ENCODE data around the gene DENND1A. TPM values are rescaled to one million over a fixed set of nuclear protein-coding genes. Genes with fewer than 3 reads are reported as not detected.

Gene DENND1A
- total and polyA plus RNA-seq, 12 donors = 7.3 to 36.7 (median 19.6) TPM

GRCh38 chr9:123536455-123536868 lies 393.5 kb downstream of the DENND1A start:
- Histone ChIP-seq H3K9me3 (replicated peaks in 1 of 3) (no peaks in the 10 kb centered on the region), H3K27ac (no peak overlapping the region), H3K36me3 (replicated peaks in 1 of 2) (no peaks in the 10 kb centered on the region), H3K4me3 (no peak overlapping the region), H3K4me1 (replicated peaks in 1 of 2) (no peaks in the 10 kb centered on the region), H3K27me3 (no peaks in the 10 kb centered on the region)
- WGBS, 4 donors = 89 to 96% (median 91%) methylated on average over 6 of the region's 6 CpGs
- no peak for DNase-seq
- TF ChIP-seq POLR2A (IDR thresholded peaks at IDR 0.05) (no peak), CTCF (IDR thresholded peaks at IDR 0.05) (no peak)
- intact Hi-C loops (cut with DNase I) = no loop called here

GRCh38 chr9:123534336-123534735 lies 395.6 kb downstream of the DENND1A start:
- no peaks in the 10 kb centered on the region for H3K4me1 ChIP-seq (replicated peaks in 1 of 2)
- intact Hi-C loops (cut with DNase I) = no loop called here
- DNase-seq = no peak
- WGBS, 4 donors = 92 to 94% (median 93%) methylated on average over 2 of the region's 2 CpGs
- no peak overlapping the region for H3K4me3 ChIP-seq
- H3K36me3 ChIP-seq (replicated peaks in 1 of 2) = no peaks in the 10 kb centered on the region
- TF ChIP-seq CTCF (IDR thresholded peaks at IDR 0.05) (no peak), POLR2A (IDR thresholded peaks at IDR 0.05) (no peak)
- H3K27me3 ChIP-seq = no peaks in the 10 kb centered on the region
- H3K27ac ChIP-seq = no peak overlapping the region
- peaks cover 0 to 12% (median 0%) of the 10 kb centered on the region in 3 donors for H3K9me3 ChIP-seq (replicated peaks in 1 of 3)

GRCh38 chr9:123530244-123530643 lies 399.7 kb downstream of the DENND1A start:
- H3K27ac ChIP-seq = no peak overlapping the region
- WGBS, 4 donors = 74 to 84% (median 82%) methylated on average over 4 of the region's 4 CpGs
- no peak for DNase-seq
- H3K4me1 ChIP-seq (replicated peaks in 1 of 2) = no peaks in the 10 kb centered on the region
- no peaks in the 10 kb centered on the region for H3K27me3 ChIP-seq
- H3K4me3 ChIP-seq = no peak overlapping the region
- no peak for TF ChIP-seq CTCF (IDR thresholded peaks at IDR 0.05)
- no peak for TF ChIP-seq POLR2A (IDR thresholded peaks at IDR 0.05)
- intact Hi-C loops (cut with DNase I) = no loop called here
- no peaks in the 10 kb centered on the region for H3K36me3 ChIP-seq (replicated peaks in 1 of 2)
- H3K9me3 ChIP-seq (replicated peaks in 1 of 3) = peaks cover 0 to 12% (median 0%) of the 10 kb centered on the region in 3 donors

GRCh38 chr9:123528501-123528900 lies 401.4 kb downstream of the DENND1A start:
- peaks cover 0 to 12% (median 0%) of the 10 kb centered on the region in 3 donors for H3K9me3 ChIP-seq (replicated peaks in 1 of 3)
- no peak overlapping the region for H3K4me3 ChIP-seq
- H3K27me3 ChIP-seq = no peaks in the 10 kb centered on the region
- no peak for TF ChIP-seq CTCF (IDR thresholded peaks at IDR 0.05)
- intact Hi-C loops (cut with DNase I) = no loop called here
- whole genome bisulfite sequencing, 4 donors = 83 to 89% (median 88%) methylated on average over 2 of the region's 2 CpGs
- H3K27ac ChIP-seq = no peak overlapping the region
- no peaks in the 10 kb centered on the region for H3K36me3 ChIP-seq (replicated peaks in 1 of 2)
- no peaks in the 10 kb centered on the region for H3K4me1 ChIP-seq (replicated peaks in 1 of 2)
- DNase-seq = no peak

Data from adrenal gland (tissue), 12 donors.